ENCODE measurements around the gene UCK2. TPM values are rescaled to one million over a fixed set of nuclear protein-coding genes. Genes with fewer than 3 reads are reported as not detected.

Gene UCK2
- total and polyA plus RNA-seq, 2 of the 8 experiments (the other 6 are each of a cell fraction or from before 2014, with no cell fraction given), result 103 to 109 TPM

DNA sequence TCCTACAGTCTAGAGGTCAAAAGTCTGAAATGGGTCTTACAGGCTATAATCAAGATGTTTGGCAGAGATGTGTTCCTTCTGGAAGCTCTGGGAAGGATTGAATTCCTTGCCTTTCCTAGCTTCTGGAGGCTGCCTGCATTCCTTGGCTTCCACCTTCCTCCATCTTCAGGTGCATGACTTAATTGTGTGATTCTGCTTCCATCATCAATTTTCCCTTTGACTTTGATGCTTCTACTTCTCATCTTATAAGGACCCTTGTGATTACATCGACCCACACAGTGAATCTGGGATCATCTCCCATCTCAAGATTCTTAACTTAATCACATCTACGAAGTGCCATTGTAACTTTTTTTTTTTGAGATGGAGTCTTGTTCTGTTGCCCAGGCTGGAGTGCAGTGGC is 111.4 kb downstream of the UCK2 start:
- Histone ChIP-seq H3K4me3 (ENCODE audit: extremely low read depth in 1 of 4, insufficient read depth in 2 of 4, low read depth in 3 of 4, low read length in 4 of 4) (no peak overlapping the region), H3K4me2 (ENCODE audit: insufficient read depth in 1 of 2, low read depth in 2 of 2, low read length in 2 of 2) (no peak overlapping the region), H4K20me1 (replicated peaks in 1 of 2; ENCODE audit: control insufficient read depth in 1 of 2, insufficient read depth in 2 of 2, low read length in 2 of 2) (peaks cover 0 to 1% of the 10 kb centered on the region in 2 experiments), H2AFZ (ENCODE audit: low read length) (no peak overlapping the region), H3K9ac (replicated peaks in 1 of 4; ENCODE audit: extremely low read depth in 1 of 4, low read depth in 3 of 4, low read length in 3 of 4) (no peak overlapping the region), H2BK15ac (ENCODE audit: low read length) (no peak overlapping the region), H3K18ac (ENCODE audit: extremely low read depth, low read length) (no peak overlapping the region), H3K36me3 (ENCODE audit: control insufficient read depth in 2 of 4, insufficient read depth in 4 of 4, low read length in 3 of 4) (no peaks in the 10 kb centered on the region), H3K4me1 (replicated peaks in 1 of 4; ENCODE audit: control insufficient read depth in 3 of 4, insufficient read depth in 4 of 4, low read length in 3 of 4) (peaks cover 3 to 13% (median 8%) of the 10 kb centered on the region in 4 experiments), H2BK120ac (replicated peaks; ENCODE audit: low read depth, low read length) (no peak overlapping the region), H2AK5ac (ENCODE audit: low read depth, low read length) (no peak overlapping the region), H3K23me2 (ENCODE audit: low read depth, low read length) (no peaks in the 10 kb centered on the region; the same call in 1 of the 2 replicates), H2BK12ac (ENCODE audit: low read depth, low read length) (no peak overlapping the region), H3K4ac (replicated peaks; ENCODE audit: insufficient read length, low read depth, low read length) (no peak overlapping the region), H4K91ac (replicated peaks; ENCODE audit: insufficient read length, low read length) (no peak overlapping the region), H3K9me3 (ENCODE audit: insufficient read depth in 2 of 2, low read depth in 1 of 2, low read length in 1 of 2) (no peaks in the 10 kb centered on the region), H3K27ac (ENCODE audit: low read depth, low read length) (no peak overlapping the region), H3K27me3 (replicated peaks in 1 of 4; ENCODE audit: control insufficient read depth in 3 of 4, extremely low read depth in 1 of 4, insufficient read depth in 3 of 4, low read length in 3 of 4) (no peaks in the 10 kb centered on the region; a peak in 2 of 7 replicates), H4K5ac (ENCODE audit: insufficient read length, low read depth, low read length) (no peak overlapping the region), H4K8ac (ENCODE audit: extremely low read depth, insufficient read depth, low read length) (no peak overlapping the region), H3K56ac (replicated peaks; ENCODE audit: insufficient read length, low read depth, low read length) (no peak overlapping the region), H3K14ac (ENCODE audit: insufficient read length) (no peak overlapping the region), H2BK5ac (ENCODE audit: low read depth, low read length) (no peak overlapping the region), H3K79me1 (ENCODE audit: low read depth, low read length) (no peaks in the 10 kb centered on the region), H3K79me2 (ENCODE audit: control insufficient read depth in 1 of 2, insufficient read depth in 2 of 2, low read length in 2 of 2) (no peaks in the 10 kb centered on the region), H3K23ac (ENCODE audit: insufficient read length) (no peak overlapping the region), H2BK20ac (ENCODE audit: low read length) (no peak overlapping the region)
- no peak for DNase-seq (ENCODE audit: low read depth in 1 of 2, low spot score in 2 of 2)
- CTCF ChIA-PET (ENCODE audit: partially characterized antibody), result interaction anchor here (0.9 to 1.7 kb wide), 3 partner anchors 10 to 25 kb away, joined by 3 to 7 read pairs (median 4); no protein-coding TSS in a partner anchor
- 100% methylated on average over 2 of the region's 2 CpGs; no CpG with 5 or more reads in 1 of the 2 experiments for WGBS, 2 experiments (ENCODE audit: extremely low coverage in 1 of 2, insufficient coverage in 1 of 2, insufficient read length in 1 of 2, insufficient replicate concordance in 2 of 2, low coverage in 1 of 2, low lambda C conversion rate in 2 of 2, missing lambda C conversion rate in 1 of 2)
- POLR2A ChIA-PET (ENCODE audit: partially characterized antibody), result no interaction called here
- TF ChIP-seq MAFK (IDR thresholded peaks at IDR 0.05; ENCODE audit: low read depth, low read length) (0 out of 2 replicates have a peak, but pooled peaks have one; percentile 6), TBP (IDR thresholded peaks at IDR 0.05; ENCODE audit: low read depth, low read length) (no peak)
- no peak for FAIRE-seq

Data from H1 (cell line).